Astrocyte (in vitro differentiated cells and primary cell): ENCODE measurements around the gene METTL9.
"Not testable (repeated sequence)": the region's sequence is repeated elsewhere in the genome, so short reads cannot be mapped to it uniquely, and the experiment has no call there.

Experiments
- CTCF ChIP-seq: IDR thresholded peaks from 2 replicates; pipeline ENCODE4 v1.5.1; 2011; ENCODE audit warnings: low read depth, mild to moderate bottlenecking, inconsistent platforms, low read length, moderate library complexity; ENCODE audit not compliant: insufficient read depth
- EZH2 ChIP-seq: IDR thresholded peaks from 2 replicates; pipeline ENCODE4 v1.6.1; 2012; ENCODE audit warnings: mild to moderate bottlenecking, low read length, inconsistent platforms; ENCODE audit not compliant: insufficient read depth

GRCh38 chr16:21631951-21632575 is 32.7 kb downstream of the METTL9 start:
- not testable (repeated sequence) for TF ChIP-seq CTCF, EZH2
